B cell (primary cell): ENCODE data around the gene SAXO1. TPM values are rescaled to one million over a fixed set of nuclear protein-coding genes. Genes with fewer than 3 reads are reported as not detected.

Experiments
- ATAC-seq: fragments of 200-7000 bp; cut with Tn5 transposase; one replicate; pipeline ENCODE4 v1.10.0; 2021; ENCODE audit warnings: low read depth, mild to moderate bottlenecking, moderate number of reproducible peaks, moderate library complexity
- CTCF ChIA-PET: fragments of 350-600 bp; sonication (Branson Sonifier 250); formaldehyde crosslinking; loops from one replicate; lab custom pipeline; 2021; ENCODE audit warnings: antibody characterized with exemption, inconsistent platforms; lab: Charles Lee
- POLR2A ChIA-PET: fragments of 350-600 bp; sonication (Branson Sonifier 250); formaldehyde crosslinking; loops from one replicate; lab custom pipeline; 2021; ENCODE audit warnings: antibody characterized with exemption; lab: Charles Lee
- DNase-seq: peaks from one replicate; pipeline ENCODE4 v3.0.0; 2013
- H2AFZ ChIP-seq: 2 replicates; pipeline ENCODE4 v1.6.1; 2012; ENCODE audit warnings: mild to moderate bottlenecking, low read depth, low read length; ENCODE audit not compliant: insufficient read depth, poor library complexity, severe bottlenecking
- H3K27ac ChIP-seq, 2 donors: 1 replicate in 1 of 2; 2 replicates in 1 of 2; pipeline ENCODE4 v1.5.1; 2012 to 2013; ENCODE audit warnings: low read length in 2 of 2, mild to moderate bottlenecking in 2 of 2, moderate library complexity in 1 of 2
- H3K27me3 ChIP-seq, 4 experiments: fragments of 200-600 bp in 1 of 4; sonication (generic) in 1 of 4; replicated peaks in 1 of 4; 1 replicate in 2 of 4; 2 replicates in 2 of 4; pipeline versions ENCODE4 v1.6.1 to v1.7.0; 2013 to 2016; ENCODE audit warnings: low read length in 3 of 4, mild to moderate bottlenecking in 2 of 4, mixed read lengths in 1 of 4, moderate library complexity in 1 of 4; ENCODE audit not compliant: insufficient read depth in 4 of 4, control insufficient read depth in 3 of 4; ENCODE audit errors: control extremely low read depth in 1 of 4
- H3K36me3 ChIP-seq, 2 experiments: replicated peaks in 1 of 2; 1 replicate in 1 of 2; 2 replicates in 1 of 2; pipeline versions ENCODE4 v1.6.1 to v1.7.1; 2013; ENCODE audit warnings: low read length in 1 of 2; ENCODE audit not compliant: insufficient read depth in 2 of 2, control insufficient read depth in 1 of 2; ENCODE audit errors: control extremely low read depth in 1 of 2, extremely low read depth in 1 of 2
- H3K4me1 ChIP-seq, 2 donors: fragments of 200-600 bp in 1 of 2; sonication (generic) in 1 of 2; 1 replicate in 1 of 2; 2 replicates in 1 of 2; pipeline versions ENCODE4 v1.5.1 to v1.6.1; 2013 to 2017; ENCODE audit warnings: low read length in 2 of 2; ENCODE audit not compliant: control insufficient read depth in 2 of 2, insufficient read depth in 2 of 2
- H3K4me2 ChIP-seq: replicated peaks from 2 replicates; pipeline ENCODE3; 2012; ENCODE audit warnings: mild to moderate bottlenecking, low read depth, low read length; ENCODE audit not compliant: poor library complexity, severe bottlenecking
- H3K4me3 ChIP-seq, 5 experiments: fragments of 200-600 bp in 1 of 5; sonication (generic) in 1 of 5; 1 replicate in 3 of 5; 2 replicates in 2 of 5; pipeline versions ENCODE4 v1.5.1 to v1.7.0; 2011 to 2016; ENCODE audit warnings: low read length in 4 of 5, mild to moderate bottlenecking in 4 of 5, low read depth in 2 of 5, control low read depth in 1 of 5, moderate library complexity in 1 of 5; ENCODE audit not compliant: insufficient read depth in 1 of 5; ENCODE audit errors: control extremely low read depth in 1 of 5, extremely low read depth in 1 of 5
- H3K79me2 ChIP-seq: fragments of 200-600 bp; sonication (generic); one replicate; pipeline ENCODE4 v1.6.0; 2016; ENCODE audit warnings: low read length; ENCODE audit not compliant: control insufficient read depth, insufficient read depth
- H3K9ac ChIP-seq: fragments of 200-600 bp; sonication (generic); 2 replicates; pipeline ENCODE4 v1.6.1; 2017; ENCODE audit warnings: mild to moderate bottlenecking, low read length, moderate library complexity
- H3K9me3 ChIP-seq, 3 donors: one replicate each; pipeline versions ENCODE4 v1.6.1 to v1.7.1; 2013; ENCODE audit warnings: low read length in 2 of 3; ENCODE audit not compliant: control insufficient read depth in 2 of 3, insufficient read depth in 1 of 3; ENCODE audit errors: control extremely low read depth in 1 of 3
- H4K20me1 ChIP-seq: 2 replicates; pipeline ENCODE4 v1.6.0; 2012; ENCODE audit warnings: mild to moderate bottlenecking, low read length; ENCODE audit not compliant: insufficient read depth, control insufficient read depth, poor library complexity, severe bottlenecking
- H3K27ac Mint-ChIP-seq: one replicate; pipeline ENCODE4 v1.8.0; 2021; ENCODE audit warnings: mixed read lengths
- H3K27me3 Mint-ChIP-seq: one replicate; pipeline ENCODE4 v1.8.0; 2021; ENCODE audit warnings: mixed read lengths
- H3K4me1 Mint-ChIP-seq: one replicate; pipeline ENCODE4 v1.8.0; 2021; ENCODE audit warnings: mixed read lengths
- H3K4me3 Mint-ChIP-seq: one replicate; pipeline ENCODE4 v1.8.0; 2021; ENCODE audit warnings: mixed read lengths
- H3K9me3 Mint-ChIP-seq: one replicate; pipeline ENCODE4 v1.8.0; 2022; ENCODE audit warnings: mixed read lengths; ENCODE audit not compliant: insufficient read depth
- EZH2 ChIP-seq: IDR thresholded peaks from 2 replicates; pipeline ENCODE4 v1.6.1; 2012; ENCODE audit warnings: borderline replicate concordance, low read depth, mild to moderate bottlenecking, moderate library complexity, low read length; ENCODE audit not compliant: insufficient read depth, poor library complexity, severe bottlenecking
- WGBS: methylation state at CpG from one replicate; pipeline ENCODE4 v1.1.5; 2013; ENCODE audit warnings: missing lambda C conversion rate; ENCODE audit not compliant: insufficient coverage; 5-methylcytosine and 5-hydroxymethylcytosine counted together
- intact Hi-C: fragments of 100-400 bp; cut with micrococcal nuclease; formaldehyde crosslinking; loops from one replicate; pipeline ENCODE4 v1.10.0; 2022
- polyA plus RNA-seq: library from polyadenylated mRNA; depleted of rRNA; stranded (reverse); fragments of >200 nt; gene quantifications from 2 replicates; pipeline ENCODE4 v1.2.3, GENCODE V29; 2012
- total RNA-seq, 2 donors: library from RNA; stranded (reverse); fragments of 120-200 nt in 1 of 2; gene quantifications; 1 replicate in 1 of 2; 2 replicates in 1 of 2; pipeline versions ENCODE4 v1.2.3 to v1.2.4, GENCODE V29; 2013 to 2022
- TF ChIP-seq, protein P1 (sequence below): fragments of 200-600 bp; IDR thresholded peaks from one replicate; pipeline ENCODE4 v1.8.0; 2022; ENCODE audit warnings: antibody characterized with exemption, mild to moderate bottlenecking

SAXO1 gene
- total and polyA plus RNA-seq, 2 donors (not counting 1 experiment from before 2014, with no cell fraction given) = 0.01 TPM; not detected in 1

DNA sequence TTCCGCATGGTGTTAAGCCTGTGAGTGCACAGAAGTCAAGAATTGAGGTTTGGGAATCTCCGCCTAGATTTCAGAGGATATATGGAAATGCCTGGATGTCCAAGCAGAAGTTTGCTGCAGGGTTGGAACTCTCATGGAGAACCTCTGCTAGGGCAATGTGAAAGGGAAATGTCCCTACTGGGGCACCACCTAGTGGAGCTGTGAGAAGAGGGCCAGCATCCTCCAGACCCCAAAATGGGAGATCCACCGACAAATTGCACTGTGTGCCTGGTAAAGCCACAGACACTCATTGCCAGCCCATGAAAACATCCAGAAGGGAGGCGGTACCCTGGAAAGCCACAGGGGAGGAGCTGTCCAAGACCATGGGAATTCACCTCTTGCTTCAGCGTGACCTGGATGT lies 3.6 kb upstream of the SAXO1 start:
- ChIA-PET CTCF (no interaction called here), POLR2A (no interaction called here)
- Histone ChIP-seq H3K4me3 (no peak overlapping the region), H3K27me3 (no peaks in the 10 kb centered on the region), H3K36me3 (no peaks in the 10 kb centered on the region), H3K4me2 (no peak overlapping the region), H3K9ac (no peak overlapping the region), H3K79me2 (no peaks in the 10 kb centered on the region), H3K27ac (no peak overlapping the region), H4K20me1 (no peaks in the 10 kb centered on the region), H2AFZ (no peak overlapping the region), H3K4me1 (no peaks in the 10 kb centered on the region), H3K9me3 (no peaks in the 10 kb centered on the region)
- Mint-ChIP-seq H3K4me1 (no peaks in the 10 kb centered on the region), H3K27ac (no peak overlapping the region), H3K4me3 (no peak overlapping the region), H3K9me3 (no peaks in the 10 kb centered on the region), H3K27me3 (peaks cover 9% of the 10 kb centered on the region)
- intact Hi-C loops = no loop called here
- ATAC-seq (no peak), DNase-seq (no peak)
- TF ChIP-seq, protein P1, sequence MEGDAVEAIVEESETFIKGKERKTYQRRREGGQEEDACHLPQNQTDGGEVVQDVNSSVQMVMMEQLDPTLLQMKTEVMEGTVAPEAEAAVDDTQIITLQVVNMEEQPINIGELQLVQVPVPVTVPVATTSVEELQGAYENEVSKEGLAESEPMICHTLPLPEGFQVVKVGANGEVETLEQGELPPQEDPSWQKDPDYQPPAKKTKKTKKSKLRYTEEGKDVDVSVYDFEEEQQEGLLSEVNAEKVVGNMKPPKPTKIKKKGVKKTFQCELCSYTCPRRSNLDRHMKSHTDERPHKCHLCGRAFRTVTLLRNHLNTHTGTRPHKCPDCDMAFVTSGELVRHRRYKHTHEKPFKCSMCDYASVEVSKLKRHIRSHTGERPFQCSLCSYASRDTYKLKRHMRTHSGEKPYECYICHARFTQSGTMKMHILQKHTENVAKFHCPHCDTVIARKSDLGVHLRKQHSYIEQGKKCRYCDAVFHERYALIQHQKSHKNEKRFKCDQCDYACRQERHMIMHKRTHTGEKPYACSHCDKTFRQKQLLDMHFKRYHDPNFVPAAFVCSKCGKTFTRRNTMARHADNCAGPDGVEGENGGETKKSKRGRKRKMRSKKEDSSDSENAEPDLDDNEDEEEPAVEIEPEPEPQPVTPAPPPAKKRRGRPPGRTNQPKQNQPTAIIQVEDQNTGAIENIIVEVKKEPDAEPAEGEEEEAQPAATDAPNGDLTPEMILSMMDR = no peak
- no peak for TF ChIP-seq EZH2
- WGBS = 96% methylated on average over 5 of the region's 5 CpGs

DNA sequence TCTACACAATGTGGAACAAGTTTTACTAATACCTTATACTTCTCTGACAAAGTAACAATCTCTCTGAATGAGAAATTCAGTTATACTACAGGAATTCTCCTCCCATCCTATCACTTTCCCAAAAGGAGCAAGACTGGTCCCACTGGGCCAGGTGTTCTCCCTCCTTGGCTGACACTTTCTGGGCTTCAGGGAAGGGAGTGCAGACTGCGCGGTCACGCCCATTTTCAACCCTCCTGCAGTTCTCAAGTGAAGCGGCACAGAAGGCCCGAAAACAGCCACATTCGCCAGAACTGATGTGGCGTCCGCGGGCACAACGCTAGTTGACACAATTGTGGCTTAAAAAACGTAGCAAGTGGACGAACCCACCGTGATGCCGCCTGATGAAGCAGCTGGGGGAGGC lies 603 bp downstream of the SAXO1 start:
- peaks cover 20% of the 10 kb centered on the region for H3K27me3 Mint-ChIP-seq
- Histone ChIP-seq H3K27ac (no peak overlapping the region), H2AFZ (no peak overlapping the region), H3K9me3 (no peaks in the 10 kb centered on the region), H3K4me3 (no peak overlapping the region), H3K79me2 (no peaks in the 10 kb centered on the region), H4K20me1 (no peaks in the 10 kb centered on the region), H3K4me1 (no peaks in the 10 kb centered on the region), H3K36me3 (no peaks in the 10 kb centered on the region), H3K9ac (no peak overlapping the region), H3K4me2 (no peak overlapping the region), H3K27me3 (no peaks in the 10 kb centered on the region)
- ChIA-PET CTCF (no interaction called here), POLR2A (no interaction called here)
- no peaks in the 10 kb centered on the region for H3K4me1 Mint-ChIP-seq
- no peak for DNase-seq
- no peak overlapping the region for H3K27ac Mint-ChIP-seq
- 89% methylated on average over 14 of the region's 14 CpGs for WGBS
- H3K9me3 Mint-ChIP-seq = no peaks in the 10 kb centered on the region
- no peak for TF ChIP-seq EZH2
- TF ChIP-seq, protein P1 = no peak
- ATAC-seq = no peak
- intact Hi-C loops = no loop called here
- H3K4me3 Mint-ChIP-seq = no peak overlapping the region
